PFSK-1 (cell line): ENCODE measurements around the gene OSBPL10.

Experiments used
- POLR2AphosphoS5 ChIP-seq: IDR thresholded peaks from 2 replicates; pipeline ENCODE4 v1.6.1; 2012; ENCODE audit warnings: low read depth, mild to moderate bottlenecking, control low read depth, low read length, moderate library complexity
- REST ChIP-seq, 2 experiments: IDR thresholded peaks; 2 replicates each; pipeline versions ENCODE4 v1.6.1 to v1.8.0; 2011 to 2012; ENCODE audit warnings: low read depth in 2 of 2, low read length in 2 of 2, control low read depth in 1 of 2, inconsistent platforms in 1 of 2, mild to moderate bottlenecking in 1 of 2, moderate library complexity in 1 of 2; ENCODE audit not compliant: insufficient read depth in 1 of 2
- SIN3A ChIP-seq: IDR thresholded peaks from 2 replicates; pipeline ENCODE4 v1.6.1; 2012; ENCODE audit warnings: mild to moderate bottlenecking, low read length, moderate library complexity, borderline replicate concordance; ENCODE audit not compliant: insufficient read depth
- TAF1 ChIP-seq: IDR thresholded peaks from 2 replicates; pipeline ENCODE4 v1.6.1; 2012; ENCODE audit warnings: low read length, control low read depth, borderline replicate concordance; ENCODE audit not compliant: insufficient read depth

GRCh38 chr3:31880020-31880419 is 101.0 kb downstream of the OSBPL10 start:
- TF ChIP-seq SIN3A (no peak), REST (IDR thresholded peaks at IDR 0.05; ENCODE audit: insufficient read depth in 1 of 2, low read depth in 2 of 2, low read length in 2 of 2) (no peak), POLR2AphosphoS5 (no peak), TAF1 (no peak)
